Vagina (tissue), 2 donors: Measurements from ENCODE around the gene SELENOM.

Source experiments
- CTCF ChIP-seq, 3 experiments: fragments of 450-650 bp in 2 of 3; fragments of 200-600 bp in 1 of 3; sonication (generic) in 1 of 3; IDR thresholded peaks; one replicate each; pipeline ENCODE4 v1.5.1; 2017 to 2019; ENCODE audit warnings: antibody characterized with exemption in 3 of 3, mild to moderate bottlenecking in 2 of 3, moderate library complexity in 2 of 3
- POLR2AphosphoS5 ChIP-seq, 2 donors: sonication (generic); formaldehyde crosslinking; IDR thresholded peaks; one replicate each; pipeline ENCODE4 v1.9.0; 2017; ENCODE audit warnings: antibody characterized with exemption in 2 of 2, mild to moderate bottlenecking in 2 of 2, low read depth in 1 of 2; ENCODE audit not compliant: insufficient read depth in 1 of 2

- TF ChIP-seq POLR2AphosphoS5 (IDR thresholded peaks at IDR 0.05; ENCODE audit: insufficient read depth in 1 of 2, low read depth in 1 of 2): no peak
- no peak for TF ChIP-seq CTCF (IDR thresholded peaks at IDR 0.05)
These were observed 8.0 kb downstream of the SELENOM start for GRCh38 chr22:31099386-31099785.
